HG03039 (cell line): ENCODE data around the gene DENND1A.

ENCODE experiments used
- ATAC-seq: cut with Tn5 transposase; IDR thresholded peaks from one replicate; pipeline ENCODE4 v1.9.1; 2021; ENCODE audit warnings: mild to moderate bottlenecking, moderate library complexity; ENCODE audit not compliant: unreplicated experiment

DENND1A gene

GRCh38 chr9:123696476-123696875 is 233.4 kb downstream of the DENND1A start:
- ATAC-seq: no peak

GRCh38 chr9:123695386-123695785 is 234.5 kb downstream of the DENND1A start:
- ATAC-seq: no peak

GRCh38 chr9:123691765-123692303 is 238.1 kb downstream of the DENND1A start:
- ATAC-seq: no peak

GRCh38 chr9:123689701-123690428 is 240.1 kb downstream of the DENND1A start:
- ATAC-seq: no peak

GRCh38 chr9:123687246-123687751 is 242.6 kb downstream of the DENND1A start:
- no peak for ATAC-seq

GRCh38 chr9:123686829-123687192 is 243.1 kb downstream of the DENND1A start:
- no peak for ATAC-seq

GRCh38 chr9:123686131-123686828 is 243.6 kb downstream of the DENND1A start:
- ATAC-seq: no peak

- ATAC-seq: no peak
Measured at GRCh38 chr9:123685489-123686083, 244.3 kb downstream of the DENND1A start.

- no peak for ATAC-seq
Measured at GRCh38 chr9:123684393-123685149, 245.4 kb downstream of the DENND1A start.

- no peak for ATAC-seq
Measured at GRCh38 chr9:123682746-123683145, 247.2 kb downstream of the DENND1A start.

GRCh38 chr9:123680352-123680751 is 249.6 kb downstream of the DENND1A start:
- ATAC-seq: no peak

GRCh38 chr9:123679330-123679987 is 250.5 kb downstream of the DENND1A start:
- peak; percentile 86 for ATAC-seq

- no peak for ATAC-seq
Measured at GRCh38 chr9:123678878-123679329, 251.0 kb downstream of the DENND1A start.

GRCh38 chr9:123678038-123678877 is 251.7 kb downstream of the DENND1A start:
- no peak for ATAC-seq

GRCh38 chr9:123676869-123677268 is 253.1 kb downstream of the DENND1A start:
- no peak for ATAC-seq

GRCh38 chr9:123669346-123669745 is 260.6 kb downstream of the DENND1A start:
- no peak for ATAC-seq

- ATAC-seq: no peak
Measured at GRCh38 chr9:123663529-123663928, 266.4 kb downstream of the DENND1A start.

GRCh38 chr9:123662057-123662776 is 267.7 kb downstream of the DENND1A start:
- no peak for ATAC-seq
